Lower lobe of right lung (tissue), 2 donors: ENCODE data around the gene ERCC1. TPM values are rescaled to one million over a fixed set of nuclear protein-coding genes. Genes with fewer than 3 reads are reported as not detected.

Source experiments
- ATAC-seq, 2 donors: fragments of 200-7000 bp; cut with Tn5 transposase; one replicate each; pipeline ENCODE4 v1.9.1; 2020 to 2022; ENCODE audit warnings: mild to moderate bottlenecking in 2 of 2, moderate library complexity in 2 of 2
- DNase-seq: peaks from one replicate; pipeline ENCODE4 v3.0.0-alpha.2; 2020
- H3K27ac ChIP-seq: fragments of 200-600 bp; one replicate; pipeline ENCODE4 v1.8.0; 2022
- H3K27me3 ChIP-seq: fragments of 200-600 bp; one replicate; pipeline ENCODE4 v1.8.0; 2022; ENCODE audit warnings: low read depth
- H3K36me3 ChIP-seq: fragments of 200-600 bp; one replicate; pipeline ENCODE4 v1.8.0; 2022; ENCODE audit warnings: mild to moderate bottlenecking
- H3K4me1 ChIP-seq: fragments of 200-600 bp; one replicate; pipeline ENCODE4 v1.8.0; 2022
- H3K4me3 ChIP-seq: fragments of 200-600 bp; one replicate; pipeline ENCODE4 v1.8.0; 2022; ENCODE audit warnings: mild to moderate bottlenecking
- H3K9me3 ChIP-seq: fragments of 200-600 bp; one replicate; pipeline ENCODE4 v1.8.0; 2022
- CTCF ChIP-seq: fragments of 200-600 bp; IDR thresholded peaks from one replicate; pipeline ENCODE4 v1.8.0; 2022; ENCODE audit warnings: antibody characterized with exemption, mild to moderate bottlenecking
- intact Hi-C: fragments of 100-400 bp; cut with DNase I; formaldehyde crosslinking; loops from one replicate; pipeline ENCODE4 v1.11.0; 2022
- total RNA-seq: library from RNA; stranded (reverse); fragmentation: NEBNext Ultra II Directional; extraction: Animal tissue kit (Norgen Biotek cat#: 25700); gene quantifications from one replicate; pipeline ENCODE4 v1.2.1, GENCODE V29; 2021
- donor health status: DM: no; HTN: yes; CAD: no; lungs with severe emphysema.

Gene ERCC1
- total RNA-seq, 1 donor from 2014 or later: 41.6 TPM

- H3K36me3 ChIP-seq: peaks cover 20% of the 10 kb centered on the region
- no peaks in the 10 kb centered on the region for H3K4me1 ChIP-seq
- H3K4me3 ChIP-seq: no peak overlapping the region
- H3K9me3 ChIP-seq: no peaks in the 10 kb centered on the region
- intact Hi-C loops: no loop called here
- H3K27me3 ChIP-seq: peaks cover 11% of the 10 kb centered on the region
- no peak overlapping the region for H3K27ac ChIP-seq
- DNase-seq (no peak), ATAC-seq (no peak)
- no peak for TF ChIP-seq CTCF
Observed at GRCh38 chr19:45391346-45391745, 32.4 kb downstream of the ERCC1 start.

GRCh38 chr19:45385392-45386221, 38.1 kb downstream of the ERCC1 start:
- Histone ChIP-seq H3K4me3 (no peak overlapping the region), H3K4me1 (peaks cover 9% of the 10 kb centered on the region), H3K9me3 (no peaks in the 10 kb centered on the region), H3K27me3 (peaks cover 38% of the 10 kb centered on the region), H3K27ac (no peak overlapping the region), H3K36me3 (no peaks in the 10 kb centered on the region)
- TF ChIP-seq CTCF: no peak
- no peak for DNase-seq
- peak; percentile 49 to 57 for ATAC-seq
- intact Hi-C loops: no loop called here

- DNase-seq (no peak), ATAC-seq (peak in 1 of 2 donors; percentile 28)
- Histone ChIP-seq H3K27ac (no peak overlapping the region), H3K9me3 (no peaks in the 10 kb centered on the region), H3K27me3 (peaks cover 38% of the 10 kb centered on the region), H3K36me3 (no peaks in the 10 kb centered on the region), H3K4me1 (peaks cover 9% of the 10 kb centered on the region), H3K4me3 (no peak overlapping the region)
- no peak for TF ChIP-seq CTCF
- intact Hi-C loops: no loop called here
Observed at GRCh38 chr19:45382426-45382825, 41.3 kb downstream of the ERCC1 start.

GRCh38 chr19:45380107-45380506, 43.6 kb downstream of the ERCC1 start:
- H3K36me3 ChIP-seq: no peaks in the 10 kb centered on the region
- intact Hi-C loops: no loop called here
- H3K4me3 ChIP-seq: no peak overlapping the region
- TF ChIP-seq CTCF: no peak
- H3K27me3 ChIP-seq: peaks cover 18% of the 10 kb centered on the region
- H3K4me1 ChIP-seq: peaks cover 8% of the 10 kb centered on the region
- no peak overlapping the region for H3K27ac ChIP-seq
- no peaks in the 10 kb centered on the region for H3K9me3 ChIP-seq
- ATAC-seq (no peak), DNase-seq (no peak)

- intact Hi-C loops: no loop called here
- H3K9me3 ChIP-seq: no peaks in the 10 kb centered on the region
- no peak overlapping the region for H3K27ac ChIP-seq
- H3K27me3 ChIP-seq: no peaks in the 10 kb centered on the region
- H3K4me3 ChIP-seq: no peak overlapping the region
- peaks cover 9% of the 10 kb centered on the region for H3K4me1 ChIP-seq
- no peak for TF ChIP-seq CTCF
- peak; percentile 27 to 62 for ATAC-seq
- no peak for DNase-seq
- H3K36me3 ChIP-seq: no peaks in the 10 kb centered on the region
Observed at GRCh38 chr19:45376045-45376724, 47.5 kb downstream of the ERCC1 start.
